HG03196 (cell line): ENCODE measurements around the gene STKLD1.
"Not testable (repeated sequence)": the region's sequence is repeated elsewhere in the genome, so short reads cannot be mapped to it uniquely, and the experiment has no call there.

ENCODE experiments used
- ATAC-seq: cut with Tn5 transposase; IDR thresholded peaks from one replicate; pipeline ENCODE4 v1.9.1; 2021; ENCODE audit not compliant: unreplicated experiment

The STKLD1 gene

GRCh38 chr9:133382507-133383141 lies 6.5 kb downstream of the STKLD1 start:
- no peak for ATAC-seq

- no peak for ATAC-seq
Observed at GRCh38 chr9:133383438-133383837, 7.3 kb downstream of the STKLD1 start.

GRCh38 chr9:133384736-133385321 lies 8.7 kb downstream of the STKLD1 start:
- ATAC-seq: no peak

- no peak for ATAC-seq
Observed at GRCh38 chr9:133385452-133385851, 9.3 kb downstream of the STKLD1 start.

GRCh38 chr9:133386338-133386737 lies 10.2 kb downstream of the STKLD1 start:
- ATAC-seq: no peak

GRCh38 chr9:133387680-133388079 lies 11.5 kb downstream of the STKLD1 start:
- no peak for ATAC-seq

GRCh38 chr9:133389025-133389557 lies 12.9 kb downstream of the STKLD1 start:
- ATAC-seq: no peak

GRCh38 chr9:133389562-133389961 lies 13.4 kb downstream of the STKLD1 start:
- ATAC-seq: no peak

- no peak for ATAC-seq
Observed at GRCh38 chr9:133390713-133391112, 14.5 kb downstream of the STKLD1 start.

GRCh38 chr9:133391449-133391848 lies 15.3 kb downstream of the STKLD1 start:
- not testable (repeated sequence) for ATAC-seq

GRCh38 chr9:133392308-133392707 lies 16.1 kb downstream of the STKLD1 start:
- ATAC-seq: not testable (repeated sequence)

- no peak for ATAC-seq
Observed at GRCh38 chr9:133393399-133393798, 17.2 kb downstream of the STKLD1 start.

GRCh38 chr9:133394687-133395271 lies 18.6 kb downstream of the STKLD1 start:
- no peak for ATAC-seq

GRCh38 chr9:133396952-133397351 lies 20.8 kb downstream of the STKLD1 start:
- ATAC-seq: no peak

GRCh38 chr9:133397370-133397769 lies 21.2 kb downstream of the STKLD1 start:
- ATAC-seq: no peak

GRCh38 chr9:133397895-133398294 lies 21.7 kb downstream of the STKLD1 start:
- ATAC-seq: no peak

- ATAC-seq: no peak
Observed at GRCh38 chr9:133400292-133400691, 24.1 kb downstream of the STKLD1 start.

GRCh38 chr9:133401588-133401987 lies 25.4 kb downstream of the STKLD1 start:
- no peak for ATAC-seq

- ATAC-seq: no peak
Observed at GRCh38 chr9:133402689-133403088, 26.5 kb downstream of the STKLD1 start.

GRCh38 chr9:133403766-133404453 lies 27.7 kb downstream of the STKLD1 start:
- no peak for ATAC-seq

- ATAC-seq: no peak
Observed at GRCh38 chr9:133404454-133405002, 28.4 kb downstream of the STKLD1 start.
